ENCODE data around the gene RALGDS.
"Not testable (repeated sequence)": the region's sequence is repeated elsewhere in the genome, so short reads cannot be mapped to it uniquely, and the experiment has no call there.

The RALGDS gene

GRCh38 chr9:133083688-133084087 lies 37.4 kb downstream of the RALGDS start:
- not testable (repeated sequence) for DNase-seq

GRCh38 chr9:133081957-133082644 lies 38.9 kb downstream of the RALGDS start:
- DNase-seq: peak; percentile 55

DNA sequence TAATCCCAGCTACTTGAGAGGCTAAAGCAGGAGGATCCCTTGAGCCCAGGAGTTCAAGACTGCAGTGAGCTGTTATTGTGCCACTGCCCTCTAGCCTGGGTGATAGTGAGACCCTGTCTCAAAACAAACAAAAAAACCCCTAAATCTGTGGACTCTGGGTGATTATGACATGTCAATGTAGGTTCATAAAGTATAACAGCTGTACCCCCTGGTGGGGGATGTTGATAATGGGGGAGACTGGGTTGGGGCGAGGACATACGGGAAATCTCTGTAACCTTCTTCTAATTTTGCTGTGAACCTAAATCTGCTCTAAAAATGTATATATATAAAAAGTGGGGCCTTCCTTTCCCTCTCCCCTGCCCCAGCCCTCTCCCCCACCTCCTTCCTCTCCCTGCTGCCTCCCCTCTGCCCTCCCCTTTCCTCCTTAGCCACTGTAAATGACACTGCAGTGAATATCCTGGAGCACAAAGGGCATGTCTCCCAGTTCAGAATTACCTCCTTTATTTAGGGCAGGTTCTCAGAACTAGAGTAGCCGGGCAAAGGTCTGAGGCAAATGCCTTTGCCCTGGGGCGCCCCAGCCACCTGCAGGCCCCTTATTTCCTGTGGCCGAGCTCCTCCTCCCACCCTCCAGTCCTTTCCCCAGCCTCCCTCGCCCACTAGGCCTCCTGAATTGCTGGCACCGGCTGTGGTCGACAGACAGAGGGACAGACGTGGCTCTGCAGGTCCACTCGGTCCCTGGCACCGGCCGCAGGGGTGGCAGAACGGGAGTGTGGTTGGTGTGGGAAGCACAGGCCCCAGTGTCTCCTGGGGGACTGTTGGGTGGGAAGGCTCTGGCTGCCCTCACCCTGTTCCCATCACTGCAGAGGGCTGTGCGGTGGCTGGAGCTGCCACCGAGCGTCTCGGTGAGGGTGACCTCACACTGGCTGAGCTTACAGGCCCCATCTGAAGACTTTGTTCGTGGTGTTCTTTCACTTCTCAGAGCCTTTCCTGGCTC lies 40.0 kb downstream of the RALGDS start:
- not testable (repeated sequence) for DNase-seq

DNA sequence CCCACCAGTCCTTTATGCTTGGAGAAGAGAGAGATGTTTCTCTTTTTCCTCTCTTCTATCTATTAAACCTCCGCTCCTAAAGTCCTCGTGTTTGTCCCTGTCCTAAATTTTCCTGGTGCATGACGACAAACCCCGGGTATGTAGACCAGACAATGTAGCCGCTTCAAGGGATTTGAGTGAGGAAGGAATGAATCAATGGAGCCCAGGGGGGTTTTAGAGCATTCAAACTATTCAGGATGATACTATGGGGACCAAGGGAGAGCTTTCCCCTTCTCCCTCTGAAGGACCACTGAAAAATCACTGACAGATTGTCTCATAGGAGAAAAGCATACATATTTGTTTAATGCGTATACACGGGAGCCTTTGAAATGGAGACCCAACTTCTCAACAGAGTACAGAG lies 40.9 kb downstream of the RALGDS start:
- no peak for DNase-seq

DNA sequence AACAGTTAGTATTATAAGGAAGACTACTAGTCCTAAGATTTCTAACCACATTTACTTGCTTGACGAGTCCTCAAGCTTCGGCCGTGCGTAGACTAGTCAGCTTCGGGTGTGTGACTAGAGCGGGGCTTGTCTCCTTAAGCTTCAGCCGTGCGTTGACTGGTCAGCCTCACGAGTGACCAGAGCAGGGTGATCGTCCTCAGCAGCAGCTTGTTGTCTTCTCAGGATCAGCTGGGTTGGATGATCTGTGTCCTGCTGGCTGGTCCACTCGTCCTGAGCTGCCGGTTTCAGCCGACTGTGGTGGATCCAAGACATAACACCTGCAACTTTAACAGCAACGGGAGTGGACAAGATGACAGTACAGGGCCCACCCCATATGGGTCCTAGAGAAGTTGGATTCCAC lies 42.6 kb downstream of the RALGDS start:
- no peak for DNase-seq

- no peak for DNase-seq
These were observed 44.3 kb downstream of the RALGDS start for GRCh38 chr9:133076691-133077090.

DNA sequence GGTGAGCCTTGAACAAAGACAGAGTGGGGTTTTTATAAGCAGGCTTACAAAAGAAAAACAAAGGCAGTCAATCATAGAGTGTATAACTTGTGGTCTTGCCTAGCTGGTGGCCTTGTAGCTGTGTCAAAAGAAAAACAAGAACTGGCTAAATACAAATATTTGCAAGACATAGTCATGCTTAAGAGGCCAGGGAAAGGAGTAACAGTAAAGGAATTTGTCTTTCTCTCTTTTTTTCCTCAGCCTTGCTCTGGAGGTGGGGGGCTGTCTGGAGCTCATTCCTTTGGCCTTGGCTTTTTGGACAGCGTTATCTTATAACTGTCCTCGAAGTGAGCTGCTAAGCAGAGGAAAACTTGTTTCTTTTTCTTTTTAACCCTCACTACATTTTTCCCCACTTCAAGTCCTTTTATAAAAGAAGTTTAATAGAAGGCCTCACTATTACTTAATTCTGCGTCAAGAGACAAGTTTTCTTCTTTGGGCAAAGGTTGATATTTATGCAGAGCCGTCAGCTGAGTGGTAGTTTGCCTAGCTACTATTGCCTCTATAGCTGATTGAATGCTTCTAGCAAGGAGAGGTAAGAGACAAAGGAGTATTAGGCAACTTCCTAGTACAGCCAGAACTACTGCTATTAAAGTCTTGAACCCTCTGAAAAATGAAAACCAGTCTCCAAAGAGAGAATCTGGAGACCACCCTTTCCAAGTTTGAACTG lies 45.0 kb downstream of the RALGDS start:
- no peak for DNase-seq

GRCh38 chr9:133074111-133074651 lies 46.9 kb downstream of the RALGDS start:
- no peak for DNase-seq

GRCh38 chr9:133073086-133074014 lies 47.7 kb downstream of the RALGDS start:
- no peak for DNase-seq

DNA sequence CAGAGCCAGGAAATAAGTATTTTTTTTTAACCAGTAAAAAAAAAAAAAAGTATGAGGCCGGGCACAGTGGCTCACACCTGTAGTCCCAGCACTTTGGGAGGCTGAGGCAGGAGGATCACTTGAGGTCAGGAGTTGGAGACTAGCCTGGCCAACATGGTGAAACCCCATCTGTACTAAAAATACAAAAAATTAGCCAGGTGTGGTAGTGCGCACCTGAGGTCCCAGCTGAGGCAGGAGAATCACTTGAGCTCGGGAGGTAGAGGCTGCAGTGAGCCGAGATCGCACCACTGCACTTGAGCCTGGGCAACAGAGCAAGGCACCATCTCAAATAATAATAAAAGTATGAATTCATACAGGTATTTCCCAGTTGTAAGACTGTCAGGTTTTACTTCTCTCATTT lies 48.8 kb downstream of the RALGDS start:
- DNase-seq: not testable (repeated sequence)

GRCh38 chr9:133071484-133072150 lies 49.4 kb downstream of the RALGDS start:
- no peak for DNase-seq

DNA sequence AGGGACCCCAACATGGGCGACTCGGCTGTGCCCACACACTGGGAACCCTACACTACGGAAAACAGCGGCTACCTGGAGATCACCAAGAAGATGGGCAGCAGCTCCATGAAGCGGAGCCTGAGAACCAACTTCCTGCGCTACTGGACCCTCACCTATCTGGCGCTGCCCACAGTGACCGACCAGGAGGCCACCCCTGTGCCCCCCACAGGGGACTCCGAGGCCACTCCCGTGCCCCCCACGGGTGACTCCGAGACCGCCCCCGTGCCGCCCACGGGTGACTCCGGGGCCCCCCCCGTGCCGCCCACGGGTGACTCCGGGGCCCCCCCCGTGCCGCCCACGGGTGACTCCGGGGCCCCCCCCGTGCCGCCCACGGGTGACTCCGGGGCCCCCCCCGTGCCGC lies 50.1 kb downstream of the RALGDS start:
- not testable (repeated sequence) for DNase-seq

- not testable (repeated sequence) for DNase-seq
These were observed 50.5 kb downstream of the RALGDS start for GRCh38 chr9:133070500-133070961.

GRCh38 chr9:133068431-133068830 lies 52.6 kb downstream of the RALGDS start:
- DNase-seq: not testable (repeated sequence)

GRCh38 chr9:133067813-133068212 lies 53.2 kb downstream of the RALGDS start:
- no peak for DNase-seq

- no peak for DNase-seq
These were observed 54.0 kb downstream of the RALGDS start for GRCh38 chr9:133067006-133067405.

GRCh38 chr9:133066181-133066983 lies 54.7 kb downstream of the RALGDS start:
- no peak for DNase-seq

DNA sequence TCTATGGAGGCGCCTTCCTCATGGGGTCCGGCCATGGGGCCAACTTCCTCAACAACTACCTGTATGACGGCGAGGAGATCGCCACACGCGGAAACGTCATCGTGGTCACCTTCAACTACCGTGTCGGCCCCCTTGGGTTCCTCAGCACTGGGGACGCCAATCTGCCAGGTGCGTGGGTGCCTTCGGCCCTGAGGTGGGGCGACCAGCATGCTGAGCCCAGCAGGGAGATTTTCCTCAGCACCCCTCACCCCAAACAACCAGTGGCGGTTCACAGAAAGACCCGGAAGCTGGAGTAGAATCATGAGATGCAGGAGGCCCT lies 56.0 kb downstream of the RALGDS start:
- no peak for DNase-seq

- no peak for DNase-seq
These were observed 56.6 kb downstream of the RALGDS start for GRCh38 chr9:133064241-133065069.

All from DMS53 (cell line).